Astrocyte of the spinal cord (primary cell): ENCODE measurements around the gene CNTNAP5.

Source experiments
- DNase-seq: peaks from one replicate; pipeline ENCODE4 v3.0.0; 2011; ENCODE audit warnings: low read depth, low spot score
- H3K4me3 ChIP-seq: 2 replicates; pipeline ENCODE4 v1.5.1; 2011; ENCODE audit warnings: low read depth, mild to moderate bottlenecking, low read length, moderate library complexity
- CTCF ChIP-seq: IDR thresholded peaks from 2 replicates; pipeline ENCODE4 v1.5.1; 2012; ENCODE audit warnings: low read depth, mild to moderate bottlenecking, low read length, inconsistent platforms
- in situ Hi-C: cut with HindIII; loops from 2 replicates; pipeline ENCODE4 v1.10.0; 2017; ENCODE audit warnings: low sequenced_read_pairs

CNTNAP5 gene

GRCh38 chr2:124153713-124154112, 128.6 kb downstream of the CNTNAP5 start:
- TF ChIP-seq CTCF = no peak
- H3K4me3 ChIP-seq = no peak overlapping the region
- DNase-seq = no peak
- in situ Hi-C loops = no loop called here

GRCh38 chr2:124159166-124159565, 134.1 kb downstream of the CNTNAP5 start:
- TF ChIP-seq CTCF = no peak
- in situ Hi-C loops = no loop called here
- no peak for DNase-seq

GRCh38 chr2:124161542-124161941, 136.5 kb downstream of the CNTNAP5 start:
- TF ChIP-seq CTCF = no peak
- in situ Hi-C loops = no loop called here
- no peak for DNase-seq
- no peak overlapping the region for H3K4me3 ChIP-seq

More at GRCh38 chr2:124159166-124159565, 134.1 kb downstream of the CNTNAP5 start:
- no peak overlapping the region for H3K4me3 ChIP-seq

- in situ Hi-C loops = no loop called here
- TF ChIP-seq CTCF = no peak
- no peak for DNase-seq
- H3K4me3 ChIP-seq = no peak overlapping the region
Observed at GRCh38 chr2:124162256-124162655, 137.2 kb downstream of the CNTNAP5 start.

- no peak for DNase-seq
- H3K4me3 ChIP-seq = no peak overlapping the region
- TF ChIP-seq CTCF = no peak
Observed at GRCh38 chr2:124163840-124164239, 138.8 kb downstream of the CNTNAP5 start.

GRCh38 chr2:124165698-124166097, 140.6 kb downstream of the CNTNAP5 start:
- DNase-seq = no peak
- no peak overlapping the region for H3K4me3 ChIP-seq
- no peak for TF ChIP-seq CTCF
- in situ Hi-C loops = no loop called here

More at GRCh38 chr2:124163840-124164239, 138.8 kb downstream of the CNTNAP5 start:
- in situ Hi-C loops = no loop called here
